HG02885 (cell line): ENCODE results near the gene RSF1.

ENCODE experiments used
- ATAC-seq: cut with Tn5 transposase; IDR thresholded peaks from one replicate; pipeline ENCODE4 v1.9.1; 2021; ENCODE audit warnings: mild to moderate bottlenecking; ENCODE audit not compliant: unreplicated experiment, poor library complexity

The RSF1 gene

DNA sequence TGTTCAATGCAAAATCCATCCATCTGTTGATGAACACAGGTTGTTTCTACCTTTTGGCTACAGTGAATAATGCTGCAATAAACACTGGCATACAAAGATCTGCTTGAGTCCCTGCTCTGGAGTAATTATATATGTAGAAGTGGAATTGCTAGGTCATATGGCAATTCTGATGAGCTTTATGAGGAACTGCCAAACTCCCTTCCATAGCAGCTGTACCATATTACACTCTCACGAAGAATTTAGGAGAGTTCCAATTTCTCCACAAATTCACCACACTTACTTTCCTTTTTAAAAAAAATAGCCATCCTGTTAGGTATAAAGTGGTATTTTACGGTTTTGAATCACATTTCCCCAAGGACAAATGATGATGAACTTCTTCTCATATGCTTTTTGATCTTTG lies 62.2 kb downstream of the RSF1 start:
- ATAC-seq = no peak

DNA sequence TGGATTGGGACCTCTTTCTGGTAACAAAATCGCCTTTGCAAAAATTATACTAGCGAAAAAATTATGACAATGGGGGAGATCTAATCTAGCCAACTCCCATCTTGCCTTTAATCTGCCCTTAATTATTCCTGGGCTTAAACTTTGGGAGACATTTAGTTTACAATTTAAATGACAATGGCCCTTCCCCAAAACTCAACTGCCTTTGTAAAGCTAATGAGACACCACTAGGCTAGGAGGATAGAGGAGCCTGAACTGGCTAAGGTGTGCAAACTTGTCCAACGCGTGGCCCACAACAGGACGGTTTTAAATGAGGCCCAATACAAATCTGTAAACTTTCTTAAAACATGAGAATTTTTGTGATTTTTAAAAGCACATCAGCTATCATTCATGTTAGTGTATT lies 67.3 kb downstream of the RSF1 start:
- no peak for ATAC-seq

DNA sequence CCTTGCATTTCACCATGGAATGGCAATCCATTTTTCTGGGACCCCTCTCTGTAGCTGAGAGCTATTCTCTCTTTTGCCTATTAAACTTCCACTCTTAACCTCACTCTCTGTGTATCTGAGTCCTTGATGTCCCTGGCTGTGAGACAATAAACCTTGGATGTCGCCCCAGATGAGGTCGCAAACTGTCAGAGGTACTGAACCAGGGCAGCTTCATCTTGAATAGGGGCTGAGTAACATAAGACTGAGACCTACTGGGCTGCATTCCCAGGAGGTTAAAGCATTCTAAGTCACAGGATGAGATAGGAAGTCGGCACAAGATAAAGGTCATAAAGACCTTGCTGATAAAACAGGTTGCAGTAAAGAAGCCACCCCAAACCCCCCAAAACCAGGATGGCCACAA lies 68.0 kb downstream of the RSF1 start:
- no peak for ATAC-seq

DNA sequence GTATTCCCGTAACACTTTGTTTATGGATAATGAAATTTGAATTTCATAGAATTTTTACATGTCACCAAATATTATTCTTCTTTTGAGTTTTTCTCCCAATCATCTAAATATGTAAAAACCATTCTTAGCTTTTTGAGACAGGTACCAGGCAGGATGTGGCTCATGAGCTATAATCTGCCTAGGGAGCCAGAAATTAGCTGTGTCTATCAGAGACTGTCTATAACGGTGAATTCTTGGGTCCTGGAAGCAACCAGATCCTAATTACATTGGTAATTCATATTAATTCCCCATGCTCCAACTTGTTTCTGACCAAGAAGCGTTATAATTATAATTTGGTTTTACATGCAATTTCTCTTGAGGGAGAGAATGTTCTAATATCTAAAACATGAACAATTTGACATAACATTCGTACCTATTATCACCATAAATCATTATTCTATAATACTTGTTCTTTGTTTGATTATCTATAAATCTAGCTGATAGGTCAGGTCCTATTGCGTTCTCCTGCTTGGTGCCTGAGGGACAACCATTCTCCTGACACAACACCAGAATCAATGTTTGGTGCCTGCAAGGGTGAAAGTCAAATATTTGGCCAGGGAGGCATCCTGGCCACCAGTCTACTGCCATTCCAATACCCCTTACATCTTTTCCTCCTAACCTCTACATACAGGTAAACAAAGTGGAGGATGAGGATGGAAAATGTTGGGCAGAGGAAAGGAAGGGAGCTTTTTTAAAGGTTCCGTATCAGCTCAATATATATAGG lies 69.9 kb downstream of the RSF1 start:
- no peak for ATAC-seq

- ATAC-seq = no peak
Measured at GRCh38 chr11:77749232-77749631, 71.3 kb downstream of the RSF1 start.

DNA sequence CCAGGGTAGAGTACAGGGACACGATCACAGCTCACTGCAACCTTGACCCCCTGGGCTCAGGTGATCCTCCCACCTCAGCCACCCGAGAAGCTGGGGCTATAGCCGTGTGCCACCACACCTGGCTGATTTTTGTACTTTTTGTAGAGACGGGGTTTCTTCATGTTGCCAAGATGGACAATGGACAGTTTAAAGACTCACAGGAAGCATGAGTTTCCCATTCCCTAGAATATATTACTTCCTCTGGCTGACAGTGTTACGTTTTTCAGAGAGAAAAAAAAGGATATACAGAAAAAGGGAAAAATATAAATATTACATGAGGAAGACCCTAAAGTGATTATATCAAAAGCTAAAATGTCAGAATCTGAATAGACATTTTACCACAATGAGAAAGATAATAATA lies 72.3 kb downstream of the RSF1 start:
- ATAC-seq = no peak

DNA sequence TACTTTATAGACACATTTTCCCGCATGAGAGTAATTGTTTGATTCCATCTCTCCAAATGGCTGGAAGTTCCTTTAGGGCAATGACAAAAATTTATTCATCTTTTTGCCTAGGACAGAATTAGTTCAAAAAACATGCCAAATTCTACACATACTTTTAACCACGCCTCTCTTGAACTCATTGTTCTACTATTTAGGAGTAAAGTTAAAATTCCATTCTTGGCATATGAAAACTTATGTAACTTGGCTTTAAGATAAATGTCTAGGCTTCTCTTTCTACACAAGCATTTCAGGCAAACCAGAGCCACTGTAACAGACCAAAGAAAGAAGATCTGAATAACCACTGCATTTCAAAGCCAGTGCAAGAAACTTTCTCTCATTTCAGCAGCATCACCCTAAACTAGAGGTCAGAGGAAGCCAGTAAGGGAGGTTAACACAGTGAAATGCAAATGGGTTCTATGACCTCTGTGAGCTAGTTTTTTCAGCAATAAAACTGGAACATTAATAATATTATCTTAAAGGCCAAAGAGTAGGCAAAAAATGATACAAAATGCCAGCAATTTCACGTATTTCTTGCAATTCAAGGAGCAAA lies 73.0 kb downstream of the RSF1 start:
- ATAC-seq = no peak

DNA sequence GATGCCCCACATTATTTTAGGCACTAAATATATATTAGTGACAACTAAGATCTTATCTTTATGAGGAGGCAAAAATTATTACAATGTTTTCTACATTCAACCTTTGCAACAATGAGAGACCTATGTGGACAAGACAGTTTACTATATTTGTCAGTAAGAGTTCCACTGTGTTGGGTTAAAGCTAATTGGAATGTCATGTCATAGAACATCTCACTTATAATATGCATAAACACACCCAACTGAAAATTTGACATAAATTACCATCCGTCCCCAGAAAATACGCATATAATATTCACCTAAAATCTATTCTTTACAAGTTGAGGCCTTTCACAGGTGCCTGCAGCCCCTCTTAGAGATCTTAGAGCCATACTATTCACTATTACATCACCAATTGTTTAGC lies 84.0 kb downstream of the RSF1 start:
- no peak for ATAC-seq

- ATAC-seq = no peak
Measured at GRCh38 chr11:77734890-77735289, 85.6 kb downstream of the RSF1 start.

- ATAC-seq = no peak
Measured at GRCh38 chr11:77732143-77732542, 88.4 kb downstream of the RSF1 start.

DNA sequence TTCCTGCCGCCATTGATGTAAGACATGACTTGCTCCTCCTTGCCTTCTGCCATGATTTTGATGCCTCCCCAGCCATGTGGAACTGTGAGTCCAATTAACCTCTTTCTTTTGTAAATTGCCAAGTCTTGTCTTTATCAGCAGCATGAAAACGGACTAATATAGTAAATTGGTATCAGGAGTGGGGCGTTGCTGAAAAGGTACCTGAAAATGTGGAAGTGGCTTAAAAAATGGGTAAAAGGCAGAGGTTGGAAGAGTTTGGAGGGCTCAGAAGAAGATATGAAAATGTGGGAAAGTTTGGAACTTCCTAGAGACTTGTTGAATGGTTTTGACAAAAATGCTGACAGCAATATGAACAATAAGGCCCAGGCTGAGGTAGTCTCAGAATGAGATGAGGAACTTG lies 89.7 kb downstream of the RSF1 start:
- no peak for ATAC-seq

DNA sequence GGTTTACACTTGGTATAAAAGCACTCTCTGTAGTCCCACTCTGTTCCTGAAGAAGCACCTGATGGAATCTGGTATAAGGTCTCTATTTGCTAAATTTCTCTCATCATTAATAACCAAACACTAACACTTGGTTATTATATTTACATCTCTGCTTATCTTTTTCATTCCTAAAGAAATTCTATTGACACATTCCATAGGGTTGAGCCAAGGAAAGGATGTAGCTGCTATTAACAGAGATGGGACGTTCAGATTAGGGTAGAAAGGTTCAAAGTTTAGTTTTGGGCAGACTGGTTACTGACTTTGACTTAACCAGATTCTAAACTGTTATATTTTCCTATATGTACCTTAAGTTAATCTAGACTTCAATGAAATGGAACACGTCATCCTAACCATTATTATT lies 91.5 kb downstream of the RSF1 start:
- ATAC-seq = no peak

GRCh38 chr11:77728203-77728786 lies 92.2 kb downstream of the RSF1 start:
- ATAC-seq = no peak

- ATAC-seq = no peak
Measured at GRCh38 chr11:77726524-77726923, 94.0 kb downstream of the RSF1 start.

DNA sequence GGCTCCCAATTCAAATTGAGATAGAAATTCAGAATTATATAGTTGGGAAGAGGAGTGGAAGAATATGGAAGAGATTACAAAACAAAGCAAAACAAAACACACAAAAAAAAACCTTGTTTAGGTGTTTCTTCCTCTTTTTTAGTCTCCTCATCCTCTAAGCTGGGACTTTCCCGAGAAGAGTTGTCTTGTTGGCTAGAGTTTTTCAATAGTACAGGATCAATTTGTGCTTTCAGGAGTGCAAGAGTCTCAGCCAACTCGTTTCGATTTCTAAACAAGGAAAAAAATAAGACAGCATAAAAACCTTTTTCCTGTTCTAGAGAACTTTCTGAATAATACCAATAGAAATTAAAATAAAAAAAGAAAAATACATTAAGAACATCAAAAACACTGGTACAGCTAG lies 95.1 kb downstream of the RSF1 start:
- ATAC-seq = no peak

GRCh38 chr11:77724636-77725035 lies 95.9 kb downstream of the RSF1 start:
- no peak for ATAC-seq

DNA sequence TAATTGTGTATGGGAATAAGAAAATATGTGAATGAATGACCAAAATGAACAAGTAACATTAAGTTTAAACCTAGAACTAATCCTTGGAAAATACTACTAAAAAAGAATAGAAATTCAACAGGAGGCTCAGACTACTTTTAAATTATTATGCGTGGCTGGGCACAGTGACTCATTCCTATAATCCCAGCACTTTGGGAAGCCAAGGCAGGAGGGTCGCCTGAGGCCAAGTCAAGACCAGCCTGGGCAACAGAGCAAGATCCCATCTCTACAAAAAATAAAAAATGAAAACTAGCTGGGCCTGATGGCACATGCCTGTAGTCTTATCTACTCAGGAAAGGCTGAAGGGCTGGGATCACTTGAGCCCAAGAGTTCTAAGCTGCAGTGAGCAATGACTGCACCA lies 97.5 kb downstream of the RSF1 start:
- no peak for ATAC-seq

GRCh38 chr11:77710358-77710757 lies 110.2 kb downstream of the RSF1 start:
- ATAC-seq = no peak

DNA sequence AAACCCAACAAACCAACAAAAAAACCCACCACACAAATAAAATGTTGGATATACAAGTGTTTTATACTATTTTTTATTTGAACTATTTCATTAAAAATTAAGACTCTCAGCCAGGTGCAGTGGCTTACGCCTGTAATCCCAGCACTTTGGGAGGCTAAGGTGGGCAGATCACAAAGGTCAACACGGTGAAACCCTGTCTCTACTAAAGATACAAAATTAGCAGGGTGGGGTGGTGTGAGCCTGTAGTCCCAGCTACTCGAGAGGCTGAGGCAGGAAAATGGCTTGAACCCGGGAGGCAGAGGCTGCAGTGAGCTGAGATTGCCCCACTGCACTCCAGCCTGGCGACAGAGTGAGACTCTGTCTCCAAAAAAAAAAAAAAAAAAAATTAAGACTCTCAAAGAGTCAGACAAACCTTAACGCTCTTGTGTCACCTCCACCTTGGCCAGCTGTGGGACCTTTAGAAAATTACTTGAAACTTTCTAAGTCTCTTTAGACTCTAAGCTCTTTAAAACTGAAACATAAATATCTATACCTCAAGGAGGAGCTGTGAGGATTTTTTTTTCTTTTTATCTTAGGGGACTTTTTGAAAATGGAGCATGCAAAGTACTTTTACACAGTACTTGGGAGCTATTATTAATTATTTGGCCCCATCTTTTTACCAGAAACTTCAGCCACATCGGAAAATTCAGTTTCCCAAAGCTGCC lies 114.5 kb downstream of the RSF1 start:
- no peak for ATAC-seq

DNA sequence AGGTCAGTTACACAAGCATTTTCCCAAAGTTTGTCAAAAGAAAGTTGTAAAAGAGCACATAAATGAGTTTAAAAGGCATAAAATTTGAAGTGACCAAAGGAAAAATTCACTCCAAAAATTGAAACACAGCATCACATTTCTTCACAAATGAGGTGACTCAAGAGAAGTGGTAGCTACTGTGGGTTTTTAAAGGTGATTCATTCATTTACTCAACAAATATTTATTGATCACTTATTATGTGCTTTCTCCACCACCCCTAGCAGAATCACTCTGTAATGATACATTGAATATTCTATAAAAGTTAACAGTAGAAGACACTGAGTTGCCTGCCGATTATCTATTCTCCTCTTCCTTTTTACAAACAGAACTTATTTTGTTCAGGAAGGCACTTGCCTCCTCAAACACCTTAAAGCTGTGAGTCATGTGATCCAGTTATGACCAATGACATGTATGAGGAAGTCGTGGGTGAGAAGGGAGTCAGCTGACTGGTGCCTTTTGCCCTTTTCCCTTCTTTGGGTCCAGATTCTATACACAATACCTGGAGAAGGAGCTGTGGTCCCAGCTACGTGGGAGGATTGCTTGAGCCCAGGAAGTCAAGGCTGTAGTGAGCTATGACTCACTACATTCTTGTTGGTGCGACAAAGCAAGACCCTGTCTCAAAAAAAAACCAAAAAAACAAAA lies 115.2 kb downstream of the RSF1 start:
- ATAC-seq = no peak

DNA sequence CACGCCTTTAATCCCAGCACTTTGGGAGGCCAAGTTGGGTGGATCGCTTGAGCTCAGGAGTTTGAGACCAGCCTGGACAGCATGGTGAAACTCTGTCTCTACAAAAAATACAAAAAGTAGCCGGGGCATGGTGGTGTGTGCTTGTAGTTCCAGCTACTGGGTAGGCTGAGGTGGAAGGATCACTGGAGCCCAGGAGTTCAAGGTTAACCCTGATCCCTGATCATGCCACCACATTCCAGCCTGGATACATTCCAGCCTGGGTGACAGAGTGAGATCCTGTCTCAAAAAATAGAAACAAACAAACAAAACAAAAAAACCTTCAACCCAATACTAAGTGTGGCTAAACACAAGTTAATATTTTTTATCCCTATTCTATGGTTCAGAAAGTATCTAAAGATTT lies 116.5 kb downstream of the RSF1 start:
- no peak for ATAC-seq
